H9 (cell line): Measurements from ENCODE around the gene GPC6. TPM values are rescaled to one million over a fixed set of nuclear protein-coding genes. Genes with fewer than 3 reads are reported as not detected.

Source experiments
- DNase-seq: peaks from one replicate; pipeline ENCODE4 v3.0.0-alpha.2; 2017
- H2AFZ ChIP-seq: one replicate; pipeline ENCODE4 v1.6.1; 2013; ENCODE audit warnings: mild to moderate bottlenecking, low read length, control low read depth, moderate library complexity
- H2AK5ac ChIP-seq: 2 replicates; pipeline ENCODE4 v1.6.1; 2013; ENCODE audit warnings: low read length, control low read depth, mixed read lengths; ENCODE audit not compliant: insufficient read length
- H2BK120ac ChIP-seq: one replicate; pipeline ENCODE4 v1.6.1; 2013; ENCODE audit warnings: low read depth, mild to moderate bottlenecking, low read length, control low read depth, inconsistent platforms; ENCODE audit not compliant: poor library complexity, severe bottlenecking
- H2BK12ac ChIP-seq: 2 replicates; pipeline ENCODE4 v1.6.1; 2013; ENCODE audit warnings: low read length, control low read depth, mixed read lengths, low read depth; ENCODE audit not compliant: insufficient read length
- H2BK15ac ChIP-seq: 2 replicates; pipeline ENCODE4 v1.6.1; 2013; ENCODE audit warnings: low read depth, low read length, control low read depth
- H2BK20ac ChIP-seq: one replicate; pipeline ENCODE4 v1.6.1; 2013; ENCODE audit warnings: low read depth, mild to moderate bottlenecking, low read length, control low read depth, inconsistent platforms; ENCODE audit not compliant: poor library complexity, severe bottlenecking
- H2BK5ac ChIP-seq: 2 replicates; pipeline ENCODE4 v1.6.1; 2013; ENCODE audit warnings: low read length, control low read depth, mixed read lengths; ENCODE audit not compliant: insufficient read length
- H3K14ac ChIP-seq: 2 replicates; pipeline ENCODE4 v1.6.1; 2013; ENCODE audit warnings: low read length, control low read depth; ENCODE audit not compliant: insufficient read depth
- H3K18ac ChIP-seq: 2 replicates; pipeline ENCODE4 v1.6.1; 2013; ENCODE audit warnings: low read depth, mild to moderate bottlenecking, mixed read lengths, low read length, control low read depth; ENCODE audit not compliant: insufficient read length
- H3K23ac ChIP-seq: 2 replicates; pipeline ENCODE4 v1.6.1; 2013; ENCODE audit warnings: low read length, control low read depth, mixed read lengths, low read depth; ENCODE audit not compliant: insufficient read length
- H3K23me2 ChIP-seq: 2 replicates; pipeline ENCODE4 v1.6.1; 2013; ENCODE audit warnings: low read depth, mild to moderate bottlenecking, mixed read lengths, low read length, control low read depth; ENCODE audit not compliant: insufficient read length, poor library complexity, severe bottlenecking
- H3K27ac ChIP-seq: 2 replicates; pipeline ENCODE4 v1.5.1; 2013; ENCODE audit warnings: low read length, control low read depth, mixed read lengths, low read depth; ENCODE audit not compliant: insufficient read length
- H3K27me3 ChIP-seq: 2 replicates; pipeline ENCODE4 v1.6.1; 2013; ENCODE audit warnings: low read length, control low read depth, inconsistent platforms; ENCODE audit not compliant: insufficient read depth
- H3K4ac ChIP-seq: 2 replicates; pipeline ENCODE4 v1.6.1; 2013; ENCODE audit warnings: low read depth, mild to moderate bottlenecking, control low read depth, inconsistent platforms, low read length, moderate library complexity
- H3K4me1 ChIP-seq: 2 replicates; pipeline ENCODE4 v1.6.1; 2013; ENCODE audit warnings: low read length, control low read depth, inconsistent platforms; ENCODE audit not compliant: insufficient read depth
- H3K4me2 ChIP-seq: 2 replicates; pipeline ENCODE4 v1.6.1; 2013; ENCODE audit warnings: low read length, control low read depth, mixed read lengths; ENCODE audit not compliant: insufficient read length, insufficient read depth
- H3K56ac ChIP-seq: 2 replicates; pipeline ENCODE4 v1.6.1; 2013; ENCODE audit warnings: low read depth, mild to moderate bottlenecking, mixed read lengths, low read length, control low read depth; ENCODE audit not compliant: insufficient read length
- H3K79me1 ChIP-seq: 2 replicates; pipeline ENCODE4 v1.6.1; 2013; ENCODE audit warnings: low read depth, mild to moderate bottlenecking, moderate library complexity, low read length, control low read depth, inconsistent platforms; ENCODE audit not compliant: insufficient read depth, poor library complexity, severe bottlenecking
- H3K79me2 ChIP-seq: 2 replicates; pipeline ENCODE4 v1.6.1; 2013; ENCODE audit warnings: low read length, control low read depth, inconsistent platforms; ENCODE audit not compliant: insufficient read depth
- H3K9ac ChIP-seq: 2 replicates; pipeline ENCODE4 v1.6.1; 2013; ENCODE audit warnings: low read length, control low read depth, mixed read lengths; ENCODE audit not compliant: insufficient read length; ENCODE audit errors: extremely low read depth
- H3K9me3 ChIP-seq: one replicate; pipeline ENCODE4 v1.6.1; 2013; ENCODE audit warnings: low read depth, low read length, inconsistent platforms; ENCODE audit not compliant: control insufficient read depth
- H3T11ph ChIP-seq: one replicate; pipeline ENCODE4 v1.6.1; 2013; ENCODE audit warnings: mild to moderate bottlenecking, low read length, control low read depth, inconsistent platforms
- H4K20me1 ChIP-seq: one replicate; pipeline ENCODE4 v1.6.1; 2013; ENCODE audit not compliant: control insufficient read depth, insufficient read length, insufficient read depth
- H4K5ac ChIP-seq: 2 replicates; pipeline ENCODE4 v1.6.1; 2013; ENCODE audit warnings: low read depth, mild to moderate bottlenecking, mixed read lengths, low read length, control low read depth; ENCODE audit not compliant: insufficient read length
- H4K8ac ChIP-seq: replicated peaks from 2 replicates; pipeline ENCODE4 v1.6.1; 2013; ENCODE audit warnings: low read length, control low read depth, mixed read lengths, low read depth; ENCODE audit not compliant: insufficient read length
- H4K91ac ChIP-seq: 2 replicates; pipeline ENCODE4 v1.6.1; 2013; ENCODE audit warnings: low read depth, mild to moderate bottlenecking, moderate library complexity, mixed read lengths, low read length, control low read depth; ENCODE audit not compliant: insufficient read length
- H3K27ac Mint-ChIP-seq, 3 experiments: 2 replicates in 2 of 3; 3 replicates in 1 of 3; pipeline ENCODE4 v1.8.0; 2020 to 2021; ENCODE audit warnings: mixed read lengths in 3 of 3, mild to moderate bottlenecking in 1 of 3, moderate library complexity in 1 of 3
- H3K27me3 Mint-ChIP-seq: 2 replicates; pipeline ENCODE4 v1.8.0; 2021; ENCODE audit warnings: low read depth, mild to moderate bottlenecking, moderate library complexity, mixed read lengths
- H3K36me3 Mint-ChIP-seq, 3 experiments: 2 replicates in 2 of 3; 3 replicates in 1 of 3; pipeline ENCODE4 v1.8.0; 2020 to 2021; ENCODE audit warnings: low read depth in 3 of 3, mixed read lengths in 3 of 3; ENCODE audit not compliant: insufficient read depth in 1 of 3
- H3K4me1 Mint-ChIP-seq, 2 experiments: 2 replicates each; pipeline ENCODE4 v1.8.0; 2020; ENCODE audit warnings: mixed read lengths in 2 of 2
- H3K4me3 Mint-ChIP-seq, 2 experiments: 2 replicates in 1 of 2; 3 replicates in 1 of 2; pipeline ENCODE4 v1.8.0; 2020 to 2021; ENCODE audit warnings: mild to moderate bottlenecking in 2 of 2, mixed read lengths in 2 of 2, moderate library complexity in 1 of 2
- H3K9me3 Mint-ChIP-seq, 2 experiments: 2 replicates in 1 of 2; 3 replicates in 1 of 2; pipeline ENCODE4 v1.8.0; 2020; ENCODE audit warnings: mild to moderate bottlenecking in 2 of 2, mixed read lengths in 2 of 2, moderate library complexity in 1 of 2
- WGBS: extraction: QIAGEN DNeasy Blood & Tissue Kit; methylation state at CpG from one replicate; pipeline ENCODE4 v1.1.7; 2013; ENCODE audit warnings: missing lambda C conversion rate, low lambda C conversion rate, mixed read lengths; ENCODE audit not compliant: insufficient read length; ENCODE audit errors: extremely low coverage; 5-methylcytosine and 5-hydroxymethylcytosine counted together
- total RNA-seq: library from RNA; stranded (reverse); gene quantifications from 2 replicates; pipeline ENCODE4 v1.2.1, GENCODE V29; 2021
- TF ChIP-seq, protein P1 (sequence below): fragments of 200-600 bp; sonication (generic); conservative IDR thresholded peaks from 3 replicates; pipeline ENCODE4 v1.8.0; 2021; ENCODE audit warnings: antibody characterized with exemption, mild to moderate bottlenecking

Gene GPC6
- total RNA-seq, 1 experiment from 2014 or later, result 15.6 TPM

DNA sequence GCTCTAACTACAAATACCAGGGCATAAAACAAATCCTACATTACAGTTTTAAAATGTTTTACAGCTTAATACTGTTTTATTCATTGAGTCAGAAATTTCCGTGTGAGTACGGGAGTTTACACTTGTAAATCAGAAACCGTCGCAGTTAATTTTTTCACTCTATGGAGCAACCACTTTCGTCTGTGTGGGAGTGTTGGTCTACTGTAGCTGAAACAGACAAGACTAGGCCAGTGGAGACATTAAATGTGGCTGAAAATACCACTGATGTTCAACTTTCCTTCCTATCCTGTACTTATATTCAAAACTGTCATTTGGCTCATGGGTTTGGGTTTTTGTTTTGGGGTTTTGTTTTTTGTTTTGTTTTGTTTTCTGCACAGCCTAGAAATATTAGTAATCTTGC lies 984.2 kb downstream of the GPC6 start:
- Histone ChIP-seq H4K8ac (no peak overlapping the region), H4K5ac (no peak overlapping the region), H3K23me2 (no peaks in the 10 kb centered on the region), H3K9ac (no peak overlapping the region), H3K79me1 (no peaks in the 10 kb centered on the region), H2AFZ (no peak overlapping the region), H3K4me1 (no peaks in the 10 kb centered on the region), H2BK12ac (no peak overlapping the region), H3K9me3 (no peaks in the 10 kb centered on the region), H2BK5ac (no peak overlapping the region), H3K56ac (no peak overlapping the region), H2AK5ac (no peak overlapping the region), H3K4ac (no peak overlapping the region), H3K79me2 (no peaks in the 10 kb centered on the region), H2BK120ac (no peak overlapping the region), H3K14ac (no peak overlapping the region), H2BK15ac (no peak overlapping the region), H3K18ac (no peak overlapping the region), H3K23ac (no peak overlapping the region), H2BK20ac (no peak overlapping the region), H3K27me3 (no peaks in the 10 kb centered on the region), H3T11ph (no peak overlapping the region), H4K91ac (no peak overlapping the region), H4K20me1 (no peaks in the 10 kb centered on the region), H3K4me2 (no peak overlapping the region), H3K27ac (no peak overlapping the region)
- no peaks in the 10 kb centered on the region for H3K27me3 Mint-ChIP-seq
- WGBS, result no CpG with 5 or more reads among the region's 5 CpGs
- no peak for DNase-seq
- H3K4me3 Mint-ChIP-seq, result no peak overlapping the region
- no peaks in the 10 kb centered on the region for H3K9me3 Mint-ChIP-seq
- no peaks in the 10 kb centered on the region for H3K36me3 Mint-ChIP-seq
- peaks cover 0 to 4% of the 10 kb centered on the region in 2 experiments; a peak in 2 of 4 replicates for H3K4me1 Mint-ChIP-seq
- no peak overlapping the region for H3K27ac Mint-ChIP-seq
- TF ChIP-seq, protein P1, sequence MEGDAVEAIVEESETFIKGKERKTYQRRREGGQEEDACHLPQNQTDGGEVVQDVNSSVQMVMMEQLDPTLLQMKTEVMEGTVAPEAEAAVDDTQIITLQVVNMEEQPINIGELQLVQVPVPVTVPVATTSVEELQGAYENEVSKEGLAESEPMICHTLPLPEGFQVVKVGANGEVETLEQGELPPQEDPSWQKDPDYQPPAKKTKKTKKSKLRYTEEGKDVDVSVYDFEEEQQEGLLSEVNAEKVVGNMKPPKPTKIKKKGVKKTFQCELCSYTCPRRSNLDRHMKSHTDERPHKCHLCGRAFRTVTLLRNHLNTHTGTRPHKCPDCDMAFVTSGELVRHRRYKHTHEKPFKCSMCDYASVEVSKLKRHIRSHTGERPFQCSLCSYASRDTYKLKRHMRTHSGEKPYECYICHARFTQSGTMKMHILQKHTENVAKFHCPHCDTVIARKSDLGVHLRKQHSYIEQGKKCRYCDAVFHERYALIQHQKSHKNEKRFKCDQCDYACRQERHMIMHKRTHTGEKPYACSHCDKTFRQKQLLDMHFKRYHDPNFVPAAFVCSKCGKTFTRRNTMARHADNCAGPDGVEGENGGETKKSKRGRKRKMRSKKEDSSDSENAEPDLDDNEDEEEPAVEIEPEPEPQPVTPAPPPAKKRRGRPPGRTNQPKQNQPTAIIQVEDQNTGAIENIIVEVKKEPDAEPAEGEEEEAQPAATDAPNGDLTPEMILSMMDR, result no peak
